K562 (cell line): Measurements from ENCODE around the gene OR4D9. TPM values are rescaled to one million over a fixed set of nuclear protein-coding genes. Genes with fewer than 3 reads are reported as not detected.

Experiments
- ATAC-seq: fragments of 200-7000 bp; cut with Tn5 transposase; 3 replicates; pipeline ENCODE4 v1.9.1; 2020; ENCODE audit warnings: moderate library complexity
- BruUV-seq: library from RNA; stranded (reverse); fragments of 400-500 nt; replicated peaks from 2 replicates; lab custom pipeline; 2021; lab: Mats Ljungman, UMichigan
- CTCF ChIA-PET: fragments of 300-600 bp; formaldehyde crosslinking; extraction: SDS; loops from one replicate; lab custom pipeline; 2021; ENCODE audit warnings: low intra/inter-chr PET ratio; lab: Yijun Ruan, JAX
- POLR2A ChIA-PET: fragments of 300-600, 350-650 bp; sonication (Branson Sonifier 250); formaldehyde crosslinking; extraction: SDS; loops from one replicate; lab custom pipeline; 2021; ENCODE audit warnings: antibody characterized with exemption, inconsistent platforms; lab: Yijun Ruan, JAX
- DNase-seq, 4 experiments: peaks; one replicate each; pipeline versions ENCODE4 v3.0.0 to v3.0.0-alpha.2; 2011 to 2018; ENCODE audit warnings: low spot score in 3 of 4, mixed read lengths in 3 of 4; ENCODE audit errors: extremely low read depth in 1 of 4
- FAIRE-seq: peaks from 2 replicates; lab custom pipeline; 2011; peaks lifted over from hg19 to GRCh38; lab: Jason Lieb, UNC
- H2AFZ ChIP-seq: 2 replicates; pipeline ENCODE4 v1.6.0; 2011; ENCODE audit warnings: low read depth, low read length, control low read depth, inconsistent platforms
- H3K27ac ChIP-seq: fragments of 200-600 bp; 3 replicates; pipeline ENCODE4 v1.8.0; 2011; ENCODE audit warnings: low read depth, mild to moderate bottlenecking, control low read depth, inconsistent platforms, low read length, moderate library complexity, mixed read lengths; ENCODE audit errors: extremely low read depth
- H3K27me3 ChIP-seq, 2 experiments: fragments of 300-600 bp in 1 of 2; 2 replicates in 1 of 2; 3 replicates in 1 of 2; pipeline versions ENCODE4 v1.6.0 to v1.8.0; 2011; ENCODE audit warnings: inconsistent platforms in 2 of 2, low read length in 2 of 2, mild to moderate bottlenecking in 1 of 2, mixed read lengths in 1 of 2, moderate library complexity in 1 of 2; ENCODE audit not compliant: control insufficient read depth in 2 of 2, insufficient read depth in 2 of 2
- H3K36me3 ChIP-seq: fragments of 300-600 bp; 3 replicates; pipeline ENCODE4 v1.8.0; 2011; ENCODE audit warnings: mild to moderate bottlenecking, low read length, inconsistent platforms; ENCODE audit not compliant: control insufficient read depth, insufficient read depth
- H3K4me1 ChIP-seq, 2 experiments: fragments of 200-600 bp in 1 of 2; replicated peaks in 1 of 2; 2 replicates in 1 of 2; 3 replicates in 1 of 2; pipeline versions ENCODE4 v1.5.1 to v1.8.0; 2011; ENCODE audit warnings: inconsistent platforms in 2 of 2, low read length in 2 of 2, mild to moderate bottlenecking in 1 of 2, mixed read lengths in 1 of 2, moderate library complexity in 1 of 2; ENCODE audit not compliant: control insufficient read depth in 2 of 2, insufficient read depth in 2 of 2
- H3K4me2 ChIP-seq: 2 replicates; pipeline ENCODE4 v1.6.1; 2011; ENCODE audit warnings: low read length, control low read depth, inconsistent platforms, mixed read lengths; ENCODE audit not compliant: insufficient read depth
- H3K4me3 ChIP-seq: fragments of 200-600 bp; sonication (generic), shearing (Covaris generic); 2 replicates; pipeline ENCODE4 v1.5.1; 2016; ENCODE audit warnings: control low read depth, inconsistent platforms
- H3K79me2 ChIP-seq: fragments of 200-600 bp; 3 replicates; pipeline ENCODE4 v1.8.0; 2011; ENCODE audit warnings: low read length, inconsistent platforms; ENCODE audit not compliant: control insufficient read depth, insufficient read depth
- H3K9ac ChIP-seq, 2 experiments: 2 replicates each; pipeline versions ENCODE4 v1.6.0 to v1.6.1; 2011; ENCODE audit warnings: low read depth in 2 of 2, low read length in 2 of 2, control low read depth in 1 of 2, inconsistent platforms in 1 of 2, mild to moderate bottlenecking in 1 of 2, mixed read lengths in 1 of 2; ENCODE audit not compliant: insufficient read depth in 1 of 2
- H3K9me1 ChIP-seq: one replicate; pipeline ENCODE4 v1.6.0; 2011; ENCODE audit warnings: inconsistent platforms, mild to moderate bottlenecking, low read length, moderate library complexity; ENCODE audit not compliant: control insufficient read depth, insufficient read depth
- H3K9me3 ChIP-seq: replicated peaks from 2 replicates; pipeline ENCODE4 v1.5.1; 2011; ENCODE audit warnings: low read depth, low read length, inconsistent platforms; ENCODE audit not compliant: control insufficient read depth, insufficient read depth
- H4K20me1 ChIP-seq: replicated peaks from 2 replicates; pipeline ENCODE4 v1.6.1; 2011; ENCODE audit warnings: low read length, inconsistent platforms, mixed read lengths; ENCODE audit not compliant: control insufficient read depth, insufficient read depth
- FIP1L1 ChIP-seq: fragments of 200-400 bp; formaldehyde crosslinking; IDR thresholded peaks from 2 replicates; pipeline ENCODE4 v1.6.1; 2018; ENCODE audit warnings: mild to moderate bottlenecking, low read depth, low read length; ENCODE audit not compliant: poor library complexity, severe bottlenecking
- FOXJ2 ChIP-seq: fragments of 200-800 bp; sonication (Bioruptor generic); IDR thresholded peaks from 2 replicates; pipeline ENCODE4 v1.6.1; 2016; ENCODE audit warnings: missing genetic modification characterization, missing compliant biosample characterization
- KAT7 ChIP-seq: sonication (generic); formaldehyde crosslinking; IDR thresholded peaks from 2 replicates; pipeline ENCODE4 v1.8.0; 2022; ENCODE audit warnings: missing genetic modification reagents, mild to moderate bottlenecking, borderline replicate concordance
- KDM1A ChIP-seq, 2 experiments: fragments of 450-650 bp; IDR thresholded peaks; 2 replicates each; pipeline ENCODE4 v1.6.1; 2016; ENCODE audit warnings: mild to moderate bottlenecking in 2 of 2
- PRDM10 ChIP-seq: fragments of 450-650 bp; IDR thresholded peaks from 2 replicates; pipeline ENCODE4 v1.6.1; 2018; ENCODE audit not compliant: partially characterized antibody
- SOX6 ChIP-seq: fragments of 450-650 bp; IDR thresholded peaks from 2 replicates; pipeline ENCODE4 v1.6.1; 2014; ENCODE audit warnings: mild to moderate bottlenecking
- TBP ChIP-seq: optimal IDR thresholded peaks from 2 replicates; pipeline ENCODE3; 2011; ENCODE audit warnings: low read depth, low read length, improper control_type of control experiment
- ZNF583 ChIP-seq: fragments of 250-450 bp; sonication (Bioruptor Pico); IDR thresholded peaks from 2 replicates; pipeline ENCODE4 v1.4.0; 2020
- ZNF668 ChIP-seq: fragments of 250-450 bp; sonication (Bioruptor Pico); IDR thresholded peaks from 2 replicates; pipeline ENCODE4 v1.8.0; 2022; ENCODE audit warnings: mild to moderate bottlenecking, inconsistent platforms
- WGBS: fragments of 100-300 bp; shearing (Covaris generic); methylation state at CpG from one replicate; pipeline ENCODE4 v1.1.6; 2016; ENCODE audit warnings: low coverage, mixed read lengths; ENCODE audit not compliant: insufficient coverage; ENCODE audit errors: missing lambda C conversion rate; 5-methylcytosine and 5-hydroxymethylcytosine counted together
- in situ Hi-C: fragments of 300-500 bp; cut with MboI; formaldehyde crosslinking; loops from 4 replicates; pipeline ENCODE4 v1.15.0; 2018; ENCODE audit warnings: inconsistent platforms, mixed read lengths
- intact Hi-C: fragments of 100-400 bp; cut with micrococcal nuclease; formaldehyde crosslinking; loops from 2 replicates; pipeline ENCODE4 v1.14.2; 2022
- polyA plus RNA-seq, 8 experiments: library from polyadenylated mRNA; depleted of rRNA in 4 of 8; stranded (reverse) in 5 of 8; unstranded in 3 of 8; fragments of >200 nt; fragmentation: Nextera tagmentation in 2 of 8; fragmentation: Illumina TruSeq in 1 of 8; extraction: Ambion mirVana in 2 of 8; extraction: Trizol in 1 of 8; gene quantifications; 2 replicates each; pipeline versions ENCODE4 v1.2.1 to v1.2.3, GENCODE V29; 2011 to 2014; ENCODE audit warnings: inconsistent platforms in 1 of 8, missing spikeins in 1 of 8
- total RNA-seq, 7 experiments: library from RNA; depleted of rRNA in 6 of 7; stranded (reverse); fragments of >200 nt in 6 of 7; fragmentation: Illumina TruSeq in 2 of 7; extraction: Trizol in 2 of 7; gene quantifications; 2 replicates each; pipeline versions ENCODE4 v1.2.1 to v1.2.3, GENCODE V29; 2011 to 2021; ENCODE audit warnings: low replicate concordance in 1 of 7
- TF ChIP-seq, protein P1 (sequence below): fragments of 450-650 bp; IDR thresholded peaks from 2 replicates; pipeline ENCODE4 v1.6.1; 2017; ENCODE audit warnings: antibody characterized with exemption, mild to moderate bottlenecking

OR4D9 gene
- total and polyA plus RNA-seq, 9 of the 15 experiments (the other 6 are each of a cell fraction or from before 2014, with no cell fraction given) = not detected

- TF ChIP-seq ZNF668 (CRISPR knock-in tag) (0 out of 2 replicates have a peak, but pooled peaks have one; percentile 0), TBP (peak; percentile 7), KDM1A (IDR thresholded peaks at IDR 0.05) (peak in 1 of 2 experiments; percentile 6; a peak in 1 of 4 replicates), ZNF583 (CRISPR knock-in tag) (0 out of 2 replicates have a peak, but pooled peaks have one; percentile 11), FOXJ2 (tag) (0 out of 2 replicates have a peak, but pooled peaks have one; percentile 11)
These were observed 36.9 kb downstream of the OR4D9 start (continued) for GRCh38 chr11:59548309-59548656.

- intact Hi-C loops = loop anchor here (5.0 kb wide), 2 partner anchors 67 to 207 kb away; partner anchors contain the start of genes OSBP and STX3
- Histone ChIP-seq H3K4me2 (peak overlapping the region; percentile 86), H3K9me3 (no peaks in the 10 kb centered on the region), H3K9ac (peak overlapping the region; percentile 91 to 99), H3K9me1 (no peaks in the 10 kb centered on the region), H3K4me1 (peaks cover 22 to 31% of the 10 kb centered on the region in 2 experiments; a peak in 4 of 5 replicates), H2AFZ (peak overlapping the region; percentile 88), H3K27ac (peak overlapping the region; percentile 100), H4K20me1 (no peaks in the 10 kb centered on the region), H3K27me3 (no peaks in the 10 kb centered on the region), H3K36me3 (no peaks in the 10 kb centered on the region; the same call in 2 of the 3 replicates), H3K4me3 (peak overlapping the region; percentile 57), H3K79me2 (peaks cover 19% of the 10 kb centered on the region)
- POLR2A ChIA-PET = interaction anchor here (0.6 to 7.2 kb wide), 6 partner anchors 9 to 1425 kb away, joined by 3 to 69 read pairs (median 10); partner anchors contain the start of gene PATL1
- ATAC-seq = peak; percentile 82
- CTCF ChIA-PET = no interaction called here
- in situ Hi-C loops = no loop called here
- DNase-seq = peak; percentile 74 to 97 (median 76)
- peak; percentile 63 for FAIRE-seq
- WGBS = under 1% methylated on average over 31 of the region's 31 CpGs
- no TSS peak for BruUV-seq
- TF ChIP-seq, protein P1, sequence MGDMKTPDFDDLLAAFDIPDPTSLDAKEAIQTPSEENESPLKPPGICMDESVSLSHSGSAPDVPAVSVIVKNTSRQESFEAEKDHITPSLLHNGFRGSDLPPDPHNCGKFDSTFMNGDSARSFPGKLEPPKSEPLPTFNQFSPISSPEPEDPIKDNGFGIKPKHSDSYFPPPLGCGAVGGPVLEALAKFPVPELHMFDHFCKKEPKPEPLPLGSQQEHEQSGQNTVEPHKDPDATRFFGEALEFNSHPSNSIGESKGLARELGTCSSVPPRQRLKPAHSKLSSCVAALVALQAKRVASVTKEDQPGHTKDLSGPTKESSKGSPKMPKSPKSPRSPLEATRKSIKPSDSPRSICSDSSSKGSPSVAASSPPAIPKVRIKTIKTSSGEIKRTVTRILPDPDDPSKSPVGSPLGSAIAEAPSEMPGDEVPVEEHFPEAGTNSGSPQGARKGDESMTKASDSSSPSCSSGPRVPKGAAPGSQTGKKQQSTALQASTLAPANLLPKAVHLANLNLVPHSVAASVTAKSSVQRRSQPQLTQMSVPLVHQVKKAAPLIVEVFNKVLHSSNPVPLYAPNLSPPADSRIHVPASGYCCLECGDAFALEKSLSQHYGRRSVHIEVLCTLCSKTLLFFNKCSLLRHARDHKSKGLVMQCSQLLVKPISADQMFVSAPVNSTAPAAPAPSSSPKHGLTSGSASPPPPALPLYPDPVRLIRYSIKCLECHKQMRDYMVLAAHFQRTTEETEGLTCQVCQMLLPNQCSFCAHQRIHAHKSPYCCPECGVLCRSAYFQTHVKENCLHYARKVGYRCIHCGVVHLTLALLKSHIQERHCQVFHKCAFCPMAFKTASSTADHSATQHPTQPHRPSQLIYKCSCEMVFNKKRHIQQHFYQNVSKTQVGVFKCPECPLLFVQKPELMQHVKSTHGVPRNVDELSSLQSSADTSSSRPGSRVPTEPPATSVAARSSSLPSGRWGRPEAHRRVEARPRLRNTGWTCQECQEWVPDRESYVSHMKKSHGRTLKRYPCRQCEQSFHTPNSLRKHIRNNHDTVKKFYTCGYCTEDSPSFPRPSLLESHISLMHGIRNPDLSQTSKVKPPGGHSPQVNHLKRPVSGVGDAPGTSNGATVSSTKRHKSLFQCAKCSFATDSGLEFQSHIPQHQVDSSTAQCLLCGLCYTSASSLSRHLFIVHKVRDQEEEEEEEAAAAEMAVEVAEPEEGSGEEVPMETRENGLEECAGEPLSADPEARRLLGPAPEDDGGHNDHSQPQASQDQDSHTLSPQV = peak; percentile 82
- TF ChIP-seq PRDM10 (no peak), FIP1L1 (no peak), KAT7 (0 out of 2 replicates have a peak, but pooled peaks have one; percentile 29), KDM1A (IDR thresholded peaks at IDR 0.05) (peak in 1 of 2 experiments; percentile 38; a peak in 1 of 4 replicates), SOX6 (peak; percentile 87)
These were observed 39.1 kb downstream of the OR4D9 start for GRCh38 chr11:59550368-59550841.
